ENCODE data around the gene MATR3.
A peak's percentile ranks its signal among the peaks of the same experiment; 100 is the strongest.

The MATR3 gene

GRCh38 chr5:139278540-139279274, 14.8 kb upstream of the MATR3 start:
- no peak for DNase-seq
- Mint-ChIP-seq H3K27me3 (no peaks in the 10 kb centered on the region), H3K4me3 (peak overlapping the region; percentile 98), H3K27ac (peak overlapping the region; percentile 97), H3K9me3 (no peaks in the 10 kb centered on the region), H3K4me1 (ENCODE audit: low read depth) (peaks cover 61% of the 10 kb centered on the region), H3K36me3 (ENCODE audit: low read depth) (peaks cover 97% of the 10 kb centered on the region)

GRCh38 chr5:139282197-139282557, 11.4 kb upstream of the MATR3 start:
- H3K4me1 Mint-ChIP-seq (ENCODE audit: low read depth) = peaks cover 58% of the 10 kb centered on the region
- no peak for DNase-seq
- no peaks in the 10 kb centered on the region for H3K9me3 Mint-ChIP-seq
- peak overlapping the region; percentile 82 for H3K27ac Mint-ChIP-seq
- H3K36me3 Mint-ChIP-seq (ENCODE audit: low read depth) = peaks cover 97% of the 10 kb centered on the region
- H3K4me3 Mint-ChIP-seq = no peak overlapping the region
- H3K27me3 Mint-ChIP-seq = no peaks in the 10 kb centered on the region

GRCh38 chr5:139283252-139284166, 10.0 kb upstream of the MATR3 start:
- no peaks in the 10 kb centered on the region for H3K9me3 Mint-ChIP-seq
- H3K4me3 Mint-ChIP-seq = no peak overlapping the region
- H3K27me3 Mint-ChIP-seq = no peaks in the 10 kb centered on the region
- DNase-seq = no peak
- peak overlapping the region; percentile 47 for H3K27ac Mint-ChIP-seq
- H3K36me3 Mint-ChIP-seq (ENCODE audit: low read depth) = peaks cover 94% of the 10 kb centered on the region
- H3K4me1 Mint-ChIP-seq (ENCODE audit: low read depth) = peaks cover 52% of the 10 kb centered on the region

- Mint-ChIP-seq H3K4me3 (no peak overlapping the region), H3K27ac (peak overlapping the region; percentile 47), H3K27me3 (no peaks in the 10 kb centered on the region), H3K4me1 (ENCODE audit: low read depth) (peaks cover 44% of the 10 kb centered on the region), H3K9me3 (no peaks in the 10 kb centered on the region), H3K36me3 (ENCODE audit: low read depth) (peaks cover 86% of the 10 kb centered on the region)
- no peak for DNase-seq
Measured at GRCh38 chr5:139284295-139284694, 9.2 kb upstream of the MATR3 start.

GRCh38 chr5:139285651-139286392, 7.7 kb upstream of the MATR3 start:
- Mint-ChIP-seq H3K4me3 (no peak overlapping the region), H3K4me1 (ENCODE audit: low read depth) (peaks cover 31% of the 10 kb centered on the region), H3K9me3 (no peaks in the 10 kb centered on the region), H3K27ac (peak overlapping the region; percentile 31), H3K27me3 (no peaks in the 10 kb centered on the region), H3K36me3 (ENCODE audit: low read depth) (peaks cover 75% of the 10 kb centered on the region)
- DNase-seq = no peak

GRCh38 chr5:139287890-139288635, 5.5 kb upstream of the MATR3 start:
- no peak for DNase-seq
- Mint-ChIP-seq H3K36me3 (ENCODE audit: low read depth) (peaks cover 72% of the 10 kb centered on the region), H3K4me1 (ENCODE audit: low read depth) (peaks cover 24% of the 10 kb centered on the region), H3K27me3 (no peaks in the 10 kb centered on the region), H3K9me3 (no peaks in the 10 kb centered on the region), H3K4me3 (no peak overlapping the region), H3K27ac (peak overlapping the region; percentile 72)

- Mint-ChIP-seq H3K9me3 (no peaks in the 10 kb centered on the region), H3K27me3 (no peaks in the 10 kb centered on the region), H3K4me1 (ENCODE audit: low read depth) (peaks cover 18% of the 10 kb centered on the region), H3K27ac (no peak overlapping the region), H3K4me3 (no peak overlapping the region), H3K36me3 (ENCODE audit: low read depth) (peaks cover 70% of the 10 kb centered on the region)
- DNase-seq = no peak
Measured at GRCh38 chr5:139291051-139291450, 2.5 kb upstream of the MATR3 start.

- no peaks in the 10 kb centered on the region for H3K9me3 Mint-ChIP-seq
- peaks cover 37% of the 10 kb centered on the region for H3K4me1 Mint-ChIP-seq (ENCODE audit: low read depth)
- peaks cover 71% of the 10 kb centered on the region for H3K36me3 Mint-ChIP-seq (ENCODE audit: low read depth)
- DNase-seq = no peak
- peak overlapping the region; percentile 99 for H3K4me3 Mint-ChIP-seq
- peak overlapping the region; percentile 98 for H3K27ac Mint-ChIP-seq
- no peaks in the 10 kb centered on the region for H3K27me3 Mint-ChIP-seq
Measured at GRCh38 chr5:139293202-139293506, 386 bp upstream of the MATR3 start.

- H3K4me3 Mint-ChIP-seq = peak overlapping the region; percentile 99
- H3K9me3 Mint-ChIP-seq = no peaks in the 10 kb centered on the region
- H3K4me1 Mint-ChIP-seq (ENCODE audit: low read depth) = peaks cover 49% of the 10 kb centered on the region
- peak; percentile 72 for DNase-seq
- peak overlapping the region; percentile 98 for H3K27ac Mint-ChIP-seq
- no peaks in the 10 kb centered on the region for H3K27me3 Mint-ChIP-seq
- H3K36me3 Mint-ChIP-seq (ENCODE audit: low read depth) = peaks cover 82% of the 10 kb centered on the region
Measured at GRCh38 chr5:139294374-139295165, 1.0 kb downstream of the MATR3 start.

GRCh38 chr5:139295346-139296057, 2.0 kb downstream of the MATR3 start:
- DNase-seq = no peak
- Mint-ChIP-seq H3K36me3 (ENCODE audit: low read depth) (peaks cover 87% of the 10 kb centered on the region), H3K9me3 (no peaks in the 10 kb centered on the region), H3K27me3 (no peaks in the 10 kb centered on the region), H3K27ac (peak overlapping the region; percentile 98), H3K4me1 (ENCODE audit: low read depth) (peaks cover 59% of the 10 kb centered on the region), H3K4me3 (peak overlapping the region; percentile 99)

GRCh38 chr5:139296198-139296597, 2.7 kb downstream of the MATR3 start:
- DNase-seq = no peak
- peaks cover 85% of the 10 kb centered on the region for H3K36me3 Mint-ChIP-seq (ENCODE audit: low read depth)
- H3K27me3 Mint-ChIP-seq = no peaks in the 10 kb centered on the region
- H3K27ac Mint-ChIP-seq = peak overlapping the region; percentile 85
- H3K4me3 Mint-ChIP-seq = peak overlapping the region; percentile 99
- H3K9me3 Mint-ChIP-seq = no peaks in the 10 kb centered on the region
- H3K4me1 Mint-ChIP-seq (ENCODE audit: low read depth) = peaks cover 66% of the 10 kb centered on the region

GRCh38 chr5:139296862-139297326, 3.4 kb downstream of the MATR3 start:
- H3K9me3 Mint-ChIP-seq = no peaks in the 10 kb centered on the region
- peak overlapping the region; percentile 99 for H3K4me3 Mint-ChIP-seq
- H3K27ac Mint-ChIP-seq = peak overlapping the region; percentile 85
- peaks cover 85% of the 10 kb centered on the region for H3K36me3 Mint-ChIP-seq (ENCODE audit: low read depth)
- peaks cover 73% of the 10 kb centered on the region for H3K4me1 Mint-ChIP-seq (ENCODE audit: low read depth)
- no peaks in the 10 kb centered on the region for H3K27me3 Mint-ChIP-seq
- no peak for DNase-seq

Data from activated T-cell treated with anti-CD3 and anti-CD28 coated beads, Interleukin-2, amount 50 U/mL, for 24 hours (primary cell).